IPS-15b (cell line): Measurements from ENCODE around the gene HPSE2.
"Not testable (repeated sequence)": the region's sequence is repeated elsewhere in the genome, so short reads cannot be mapped to it uniquely, and the experiment has no call there.

Source experiments
- H3K27me3 ChIP-seq: one replicate; pipeline ENCODE4 v1.6.1; 2013; ENCODE audit warnings: low read length; ENCODE audit not compliant: control insufficient read depth, insufficient read depth
- H3K36me3 ChIP-seq: one replicate; pipeline ENCODE4 v1.6.1; 2013; ENCODE audit warnings: low read length; ENCODE audit not compliant: control insufficient read depth, insufficient read depth
- H3K4me1 ChIP-seq: one replicate; pipeline ENCODE4 v1.6.1; 2013; ENCODE audit warnings: mild to moderate bottlenecking, low read length; ENCODE audit not compliant: control insufficient read depth, insufficient read depth
- H3K4me3 ChIP-seq: one replicate; pipeline ENCODE4 v1.5.1; 2013; ENCODE audit warnings: low read depth, low read length
- H3K9ac ChIP-seq: one replicate; pipeline ENCODE4 v1.6.1; 2013; ENCODE audit warnings: low read depth, mild to moderate bottlenecking, low read length
- H3K9me3 ChIP-seq: one replicate; pipeline ENCODE4 v1.6.1; 2013; ENCODE audit warnings: mild to moderate bottlenecking, low read length; ENCODE audit not compliant: control insufficient read depth, insufficient read depth

The HPSE2 gene

GRCh38 chr10:98994030-98994429 lies 241.6 kb downstream of the HPSE2 start:
- H3K9ac ChIP-seq = no peak overlapping the region
- H3K9me3 ChIP-seq = no peaks in the 10 kb centered on the region
- H3K4me1 ChIP-seq = no peaks in the 10 kb centered on the region
- no peaks in the 10 kb centered on the region for H3K27me3 ChIP-seq
- no peaks in the 10 kb centered on the region for H3K36me3 ChIP-seq
- no peak overlapping the region for H3K4me3 ChIP-seq

GRCh38 chr10:98983751-98984150 lies 251.9 kb downstream of the HPSE2 start:
- not testable (repeated sequence) for H3K9ac ChIP-seq, H3K4me3 ChIP-seq, H3K36me3 ChIP-seq, H3K9me3 ChIP-seq, H3K4me1 ChIP-seq, H3K27me3 ChIP-seq

- Histone ChIP-seq H3K4me3 (no peak overlapping the region), H3K27me3 (no peaks in the 10 kb centered on the region), H3K9ac (no peak overlapping the region), H3K9me3 (no peaks in the 10 kb centered on the region), H3K4me1 (no peaks in the 10 kb centered on the region), H3K36me3 (no peaks in the 10 kb centered on the region)
These were observed 255.3 kb downstream of the HPSE2 start for GRCh38 chr10:98980353-98980752.

- no peaks in the 10 kb centered on the region for H3K36me3 ChIP-seq
- no peaks in the 10 kb centered on the region for H3K27me3 ChIP-seq
- H3K9ac ChIP-seq = no peak overlapping the region
- H3K9me3 ChIP-seq = no peaks in the 10 kb centered on the region
- no peak overlapping the region for H3K4me3 ChIP-seq
- no peaks in the 10 kb centered on the region for H3K4me1 ChIP-seq
These were observed 264.2 kb downstream of the HPSE2 start for GRCh38 chr10:98971464-98971863.

GRCh38 chr10:98967601-98968000 lies 268.1 kb downstream of the HPSE2 start:
- no peaks in the 10 kb centered on the region for H3K36me3 ChIP-seq
- H3K9ac ChIP-seq = no peak overlapping the region
- H3K4me3 ChIP-seq = no peak overlapping the region
- no peaks in the 10 kb centered on the region for H3K9me3 ChIP-seq
- H3K4me1 ChIP-seq = no peaks in the 10 kb centered on the region
- H3K27me3 ChIP-seq = no peaks in the 10 kb centered on the region

- H3K9ac ChIP-seq = no peak overlapping the region
- H3K4me1 ChIP-seq = no peaks in the 10 kb centered on the region
- H3K4me3 ChIP-seq = no peak overlapping the region
- no peaks in the 10 kb centered on the region for H3K27me3 ChIP-seq
- no peaks in the 10 kb centered on the region for H3K9me3 ChIP-seq
- H3K36me3 ChIP-seq = no peaks in the 10 kb centered on the region
These were observed 272.0 kb downstream of the HPSE2 start for GRCh38 chr10:98963608-98964007.

GRCh38 chr10:98959379-98959778 lies 276.3 kb downstream of the HPSE2 start:
- H3K4me1 ChIP-seq = no peaks in the 10 kb centered on the region
- no peaks in the 10 kb centered on the region for H3K36me3 ChIP-seq
- no peak overlapping the region for H3K4me3 ChIP-seq
- no peak overlapping the region for H3K9ac ChIP-seq
- H3K27me3 ChIP-seq = no peaks in the 10 kb centered on the region
- no peaks in the 10 kb centered on the region for H3K9me3 ChIP-seq

GRCh38 chr10:98957801-98958200 lies 277.9 kb downstream of the HPSE2 start:
- Histone ChIP-seq H3K9me3 (no peaks in the 10 kb centered on the region), H3K4me3 (no peak overlapping the region)

GRCh38 chr10:98956576-98957260 lies 278.9 kb downstream of the HPSE2 start:
- no peak overlapping the region for H3K9ac ChIP-seq
- no peaks in the 10 kb centered on the region for H3K4me1 ChIP-seq
- H3K27me3 ChIP-seq = no peaks in the 10 kb centered on the region
- no peaks in the 10 kb centered on the region for H3K9me3 ChIP-seq
- no peaks in the 10 kb centered on the region for H3K36me3 ChIP-seq
- H3K4me3 ChIP-seq = no peak overlapping the region

More at GRCh38 chr10:98957801-98958200, 277.9 kb downstream of the HPSE2 start:
- no peaks in the 10 kb centered on the region for H3K4me1 ChIP-seq
- no peaks in the 10 kb centered on the region for H3K36me3 ChIP-seq
- H3K9ac ChIP-seq = no peak overlapping the region
- H3K27me3 ChIP-seq = no peaks in the 10 kb centered on the region

GRCh38 chr10:98953251-98953650 lies 282.4 kb downstream of the HPSE2 start:
- no peak overlapping the region for H3K4me3 ChIP-seq
- no peaks in the 10 kb centered on the region for H3K27me3 ChIP-seq
- no peaks in the 10 kb centered on the region for H3K4me1 ChIP-seq
- no peaks in the 10 kb centered on the region for H3K9me3 ChIP-seq
- H3K36me3 ChIP-seq = no peaks in the 10 kb centered on the region
- no peak overlapping the region for H3K9ac ChIP-seq

- Histone ChIP-seq H3K9me3 (no peaks in the 10 kb centered on the region), H3K27me3 (no peaks in the 10 kb centered on the region), H3K4me3 (no peak overlapping the region), H3K9ac (no peak overlapping the region), H3K36me3 (no peaks in the 10 kb centered on the region), H3K4me1 (no peaks in the 10 kb centered on the region)
These were observed 284.2 kb downstream of the HPSE2 start for GRCh38 chr10:98951269-98952000.

GRCh38 chr10:98950106-98950505 lies 285.5 kb downstream of the HPSE2 start:
- H3K9ac ChIP-seq = no peak overlapping the region
- H3K27me3 ChIP-seq = no peaks in the 10 kb centered on the region
- no peaks in the 10 kb centered on the region for H3K9me3 ChIP-seq
- H3K4me1 ChIP-seq = no peaks in the 10 kb centered on the region
- H3K36me3 ChIP-seq = no peaks in the 10 kb centered on the region
- H3K4me3 ChIP-seq = no peak overlapping the region
